K562 (cell line): ENCODE results near the gene MGAT4D. TPM values are rescaled to one million over a fixed set of nuclear protein-coding genes. Genes with fewer than 3 reads are reported as not detected.

Experiments
- DACH1 ChIP-seq: fragments of 450-650 bp; IDR thresholded peaks from 2 replicates; pipeline ENCODE4 v1.6.1; 2018; ENCODE audit not compliant: partially characterized antibody
- KDM4B ChIP-seq, 2 experiments: fragments of 450-650 bp in 1 of 2; sonication (generic) in 1 of 2; IDR thresholded peaks; 2 replicates each; pipeline ENCODE4 v1.6.1; 2016 to 2017; ENCODE audit warnings: borderline replicate concordance in 2 of 2, antibody characterized with exemption in 1 of 2, low read depth in 1 of 2, mild to moderate bottlenecking in 1 of 2
- NFE2L1 ChIP-seq: fragments of 450-650 bp; IDR thresholded peaks from 2 replicates; pipeline ENCODE4 v1.6.1; 2016; ENCODE audit warnings: missing genetic modification characterization, low read depth, mild to moderate bottlenecking, missing compliant biosample characterization, moderate library complexity, borderline replicate concordance
- PURB ChIP-seq: sonication (generic); formaldehyde crosslinking; IDR thresholded peaks from 2 replicates; pipeline ENCODE4 v1.9.0; 2021; ENCODE audit warnings: low read depth, mild to moderate bottlenecking, missing genetic modification reagents
- YY1 ChIP-seq, 3 experiments: IDR thresholded peaks; 2 replicates each; pipeline ENCODE4 v1.6.1; 2011; ENCODE audit warnings: low read length in 2 of 3, mild to moderate bottlenecking in 2 of 3, moderate library complexity in 2 of 3, borderline replicate concordance in 1 of 3, control low read depth in 1 of 3, low read depth in 1 of 3; ENCODE audit not compliant: insufficient read depth in 3 of 3, insufficient replicate concordance in 2 of 3, control insufficient read depth in 1 of 3, insufficient read length in 1 of 3; ENCODE audit errors: extremely low read depth in 1 of 3
- ZBTB34 ChIP-seq: fragments of 250-450 bp; sonication (Bioruptor Pico); IDR thresholded peaks from 2 replicates; pipeline ENCODE4 v1.8.0; 2021; ENCODE audit warnings: mild to moderate bottlenecking, moderate library complexity
- ZMIZ1 ChIP-seq, 2 experiments: fragments of 150-350 bp in 1 of 2; IDR thresholded peaks; 2 replicates each; pipeline ENCODE4 v1.6.1; 2012 to 2016; ENCODE audit warnings: low read depth in 2 of 2, low read length in 2 of 2, mild to moderate bottlenecking in 1 of 2, moderate library complexity in 1 of 2
- polyA plus RNA-seq, 8 experiments: library from polyadenylated mRNA; depleted of rRNA in 4 of 8; stranded (reverse) in 5 of 8; unstranded in 3 of 8; fragments of >200 nt; fragmentation: Nextera tagmentation in 2 of 8; fragmentation: Illumina TruSeq in 1 of 8; extraction: Ambion mirVana in 2 of 8; extraction: Trizol in 1 of 8; gene quantifications; 2 replicates each; pipeline versions ENCODE4 v1.2.1 to v1.2.3, GENCODE V29; 2011 to 2014; ENCODE audit warnings: inconsistent platforms in 1 of 8, missing spikeins in 1 of 8
- total RNA-seq, 7 experiments: library from RNA; depleted of rRNA in 6 of 7; stranded (reverse); fragments of >200 nt in 6 of 7; fragmentation: Illumina TruSeq in 2 of 7; extraction: Trizol in 2 of 7; gene quantifications; 2 replicates each; pipeline versions ENCODE4 v1.2.1 to v1.2.3, GENCODE V29; 2011 to 2021; ENCODE audit warnings: low replicate concordance in 1 of 7

MGAT4D gene
- total and polyA plus RNA-seq, 9 of the 15 experiments (the other 6 are each of a cell fraction or from before 2014, with no cell fraction given): not detected

DNA sequence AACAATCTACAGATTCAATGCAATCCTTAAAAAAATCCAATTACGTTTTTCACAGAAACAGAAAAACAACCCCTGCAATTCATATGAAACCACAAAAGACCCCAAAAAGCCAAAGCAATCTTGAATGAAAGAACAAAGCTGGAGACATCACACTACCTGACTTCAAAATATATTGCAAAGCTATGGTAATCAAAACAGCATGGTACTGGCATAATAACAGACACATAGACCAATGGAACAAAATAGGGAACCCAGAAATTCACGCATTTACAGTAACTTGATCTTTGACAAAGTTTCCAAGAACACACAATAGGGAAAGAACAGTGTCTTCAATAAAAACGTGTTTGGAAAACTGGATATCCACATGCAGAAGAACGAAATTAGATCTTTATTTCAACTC, 14.6 kb downstream of the MGAT4D start (continued):
- TF ChIP-seq ZBTB34 (CRISPR knock-in tag) (no peak), NFE2L1 (tag) (no peak), DACH1 (no peak), YY1 (IDR thresholded peaks at IDR 0.05; ENCODE audit: borderline replicate concordance in 1 of 3, control insufficient read depth in 1 of 3, extremely low read depth in 1 of 3, insufficient read depth in 3 of 3, insufficient read length in 1 of 3, insufficient replicate concordance in 2 of 3, low read depth in 1 of 3, low read length in 2 of 3) (no peak), ZMIZ1 (IDR thresholded peaks at IDR 0.05; ENCODE audit: low read depth in 2 of 2, low read length in 2 of 2) (no peak), PURB (no peak), KDM4B (IDR thresholded peaks at IDR 0.05; ENCODE audit: borderline replicate concordance in 2 of 2, low read depth in 1 of 2) (no peak)
